Measurements from ENCODE around the gene UST. TPM values are rescaled to one million over a fixed set of nuclear protein-coding genes. Genes with fewer than 3 reads are reported as not detected.

The UST gene
- polyA plus RNA-seq, 1 donor (not counting 4 experiments of a cell fraction or from before 2014, with no cell fraction given) = 6.1 TPM

GRCh38 chr6:149007846-149008245 lies 261.0 kb downstream of the UST start:
- H2AFZ ChIP-seq (ENCODE audit: control insufficient read depth, low read length) = no peak overlapping the region
- FAIRE-seq (no peak), DNase-seq (ENCODE audit: low read depth, low spot score) (no peak)
- TF ChIP-seq CTCF (optimal IDR thresholded peaks at IDR 0.05 in 1 of 3, IDR thresholded peaks at IDR 0.05 in 1 of 3, conservative IDR thresholded peaks at IDR 0.05 in 1 of 3; ENCODE audit: extremely low read depth in 1 of 3, insufficient read depth in 2 of 3, low read length in 3 of 3) (no peak), EZH2 (IDR thresholded peaks at IDR 0.05; ENCODE audit: low read length) (no peak)
- dilution Hi-C loops (cut with MboI; ENCODE audit: extremely low pct_ligation_motif_present, low sequenced_read_pairs) = no loop called here
- no peaks in the 10 kb centered on the region for H3K9me1 ChIP-seq (ENCODE audit: control insufficient read depth, extremely low read depth, insufficient read depth, low read length)
- no peak overlapping the region for H3K4me2 ChIP-seq (ENCODE audit: control insufficient read depth, extremely low read depth, insufficient read depth, low read depth, low read length)
- H4K20me1 ChIP-seq (ENCODE audit: control insufficient read depth, extremely low read depth, insufficient read depth, low read length) = no peaks in the 10 kb centered on the region
- no peak overlapping the region for H3K27ac ChIP-seq (ENCODE audit: control insufficient read depth, insufficient read depth, low read length)
- peaks cover 15% of the 10 kb centered on the region for H3K4me1 ChIP-seq (ENCODE audit: control insufficient read depth, extremely low read depth, insufficient read depth, low read length)
- H3K27me3 ChIP-seq (ENCODE audit: control insufficient read depth, extremely low read depth, insufficient read depth, low read length) = no peaks in the 10 kb centered on the region
- H3K4me3 ChIP-seq (ENCODE audit: control insufficient read depth in 2 of 3, extremely low read depth in 1 of 3, insufficient read depth in 2 of 3, low read depth in 1 of 3, low read length in 3 of 3) = no peak overlapping the region
- H3K36me3 ChIP-seq (ENCODE audit: control insufficient read depth in 2 of 2, extremely low read depth in 1 of 2, insufficient read depth in 2 of 2, low read length in 2 of 2) = no peaks in the 10 kb centered on the region
- no peaks in the 10 kb centered on the region for H3K9me3 ChIP-seq (ENCODE audit: control insufficient read depth, low read depth, low read length)
- H3K79me2 ChIP-seq (ENCODE audit: control insufficient read depth, insufficient read depth, low read length) = no peaks in the 10 kb centered on the region
- no peak overlapping the region for H3K9ac ChIP-seq (ENCODE audit: control insufficient read depth, extremely low read depth, insufficient read depth, low read length)

- TF ChIP-seq CTCF (optimal IDR thresholded peaks at IDR 0.05 in 1 of 3, IDR thresholded peaks at IDR 0.05 in 1 of 3, conservative IDR thresholded peaks at IDR 0.05 in 1 of 3; ENCODE audit: extremely low read depth in 1 of 3, insufficient read depth in 2 of 3, low read length in 3 of 3) (no peak), EZH2 (IDR thresholded peaks at IDR 0.05; ENCODE audit: low read length) (no peak)
- H3K79me2 ChIP-seq (ENCODE audit: control insufficient read depth, insufficient read depth, low read length) = no peaks in the 10 kb centered on the region
- H3K9ac ChIP-seq (ENCODE audit: control insufficient read depth, extremely low read depth, insufficient read depth, low read length) = no peak overlapping the region
- no peak overlapping the region for H3K4me3 ChIP-seq (ENCODE audit: control insufficient read depth in 2 of 3, extremely low read depth in 1 of 3, insufficient read depth in 2 of 3, low read depth in 1 of 3, low read length in 3 of 3)
- no peaks in the 10 kb centered on the region for H3K9me1 ChIP-seq (ENCODE audit: control insufficient read depth, extremely low read depth, insufficient read depth, low read length)
- no peak overlapping the region for H3K27ac ChIP-seq (ENCODE audit: control insufficient read depth, insufficient read depth, low read length)
- H2AFZ ChIP-seq (ENCODE audit: control insufficient read depth, low read length) = no peak overlapping the region
- FAIRE-seq = no peak
- H4K20me1 ChIP-seq (ENCODE audit: control insufficient read depth, extremely low read depth, insufficient read depth, low read length) = no peaks in the 10 kb centered on the region
- no peaks in the 10 kb centered on the region for H3K36me3 ChIP-seq (ENCODE audit: control insufficient read depth in 2 of 2, extremely low read depth in 1 of 2, insufficient read depth in 2 of 2, low read length in 2 of 2)
- dilution Hi-C loops (cut with MboI; ENCODE audit: extremely low pct_ligation_motif_present, low sequenced_read_pairs) = no loop called here
- H3K4me1 ChIP-seq (ENCODE audit: control insufficient read depth, extremely low read depth, insufficient read depth, low read length) = peaks cover 10% of the 10 kb centered on the region
- no peaks in the 10 kb centered on the region for H3K9me3 ChIP-seq (ENCODE audit: control insufficient read depth, low read depth, low read length)
- no peak overlapping the region for H3K4me2 ChIP-seq (ENCODE audit: control insufficient read depth, extremely low read depth, insufficient read depth, low read depth, low read length)
- DNase-seq (ENCODE audit: low read depth, low spot score) = no peak
- no peaks in the 10 kb centered on the region for H3K27me3 ChIP-seq (ENCODE audit: control insufficient read depth, extremely low read depth, insufficient read depth, low read length)
These were observed 261.9 kb downstream of the UST start for GRCh38 chr6:149008741-149009140.
